ENCODE measurements around the gene ACSL6.

The ACSL6 gene

GRCh38 chr5:132017738-132018625 lies 6.5 kb upstream of the ACSL6 start:
- H3K4me3 ChIP-seq (replicated peaks; ENCODE audit: low read depth, low read length), result no peak overlapping the region
- no peak for DNase-seq (ENCODE audit: extremely low read depth, low read depth)
- no peak for TF ChIP-seq CTCF (IDR thresholded peaks at IDR 0.05; ENCODE audit: low read depth, low read length, missing control alignments)

GRCh38 chr5:132017316-132017715 lies 5.9 kb upstream of the ACSL6 start:
- H3K4me3 ChIP-seq (replicated peaks; ENCODE audit: low read depth, low read length), result no peak overlapping the region
- TF ChIP-seq CTCF (IDR thresholded peaks at IDR 0.05; ENCODE audit: low read depth, low read length, missing control alignments), result no peak
- no peak for DNase-seq (ENCODE audit: extremely low read depth, low read depth)

- no peak for TF ChIP-seq CTCF (IDR thresholded peaks at IDR 0.05; ENCODE audit: low read depth, low read length, missing control alignments)
- no peak overlapping the region for H3K4me3 ChIP-seq (replicated peaks; ENCODE audit: low read depth, low read length)
- DNase-seq (ENCODE audit: extremely low read depth, low read depth), result no peak
Observed at GRCh38 chr5:132016721-132017250, 5.3 kb upstream of the ACSL6 start.

- no peak for TF ChIP-seq CTCF (IDR thresholded peaks at IDR 0.05; ENCODE audit: low read depth, low read length, missing control alignments)
- DNase-seq (ENCODE audit: extremely low read depth, low read depth), result no peak
- no peak overlapping the region for H3K4me3 ChIP-seq (replicated peaks; ENCODE audit: low read depth, low read length)
Observed at GRCh38 chr5:132013711-132014110, 2.3 kb upstream of the ACSL6 start.

- H3K4me3 ChIP-seq (replicated peaks; ENCODE audit: low read depth, low read length), result no peak overlapping the region
- DNase-seq (ENCODE audit: extremely low read depth, low read depth), result no peak
- no peak for TF ChIP-seq CTCF (IDR thresholded peaks at IDR 0.05; ENCODE audit: low read depth, low read length, missing control alignments)
Observed at GRCh38 chr5:132013006-132013689, 1.7 kb upstream of the ACSL6 start.

GRCh38 chr5:132012371-132013005 lies 1.0 kb upstream of the ACSL6 start:
- no peak for TF ChIP-seq CTCF (IDR thresholded peaks at IDR 0.05; ENCODE audit: low read depth, low read length, missing control alignments)
- DNase-seq (ENCODE audit: extremely low read depth, low read depth), result peak; percentile 20
- H3K4me3 ChIP-seq (replicated peaks; ENCODE audit: low read depth, low read length), result no peak overlapping the region

Data from HFF-Myc (cell line).